Measurements from ENCODE around the gene VRK1. TPM values are rescaled to one million over a fixed set of nuclear protein-coding genes. Genes with fewer than 3 reads are reported as not detected.

VRK1 gene
- total and polyA plus RNA-seq, 2 of the 4 experiments (the other 2 are of a cell fraction) = 14.2 to 19.9 TPM

DNA sequence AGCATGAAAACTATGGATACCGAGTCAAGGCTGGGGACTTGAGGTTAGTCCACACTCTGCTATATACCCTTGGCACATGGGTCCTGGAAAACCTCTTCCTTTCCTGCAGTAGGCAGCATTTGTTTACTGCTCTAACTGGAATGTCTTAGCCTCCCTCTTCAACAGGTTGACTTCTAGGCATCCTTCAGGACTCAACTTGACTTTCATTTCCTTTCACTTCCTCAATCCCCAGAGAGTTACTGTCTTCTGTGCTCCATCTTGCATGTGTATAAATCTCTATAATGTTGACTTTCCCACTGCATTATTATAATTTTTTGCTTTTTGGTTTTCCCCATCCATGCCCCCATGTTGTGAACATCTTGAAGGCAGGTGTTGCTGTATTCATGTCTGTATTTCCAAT is 107.9 kb downstream of the VRK1 start:
- H2BK20ac ChIP-seq (ENCODE audit: low read depth, low read length) = no peak overlapping the region
- no peak overlapping the region for H3K9ac ChIP-seq (ENCODE audit: low read depth, low read length)
- no peaks in the 10 kb centered on the region for H3K9me1 ChIP-seq (ENCODE audit: insufficient read depth, low read length)
- H3K4ac ChIP-seq (ENCODE audit: low read depth, low read length) = no peak overlapping the region
- no peaks in the 10 kb centered on the region for H3K36me3 ChIP-seq (ENCODE audit: control insufficient read depth, insufficient read depth, low read length)
- BruUV-seq (replicated peaks) = no TSS peak
- no peak overlapping the region for H2BK5ac ChIP-seq (ENCODE audit: low read depth, low read length, poor library complexity, severe bottlenecking)
- no peak overlapping the region for H3K18ac ChIP-seq (ENCODE audit: low read depth, low read length)
- H2AK5ac ChIP-seq (ENCODE audit: low read depth, low read length) = no peak overlapping the region
- TF ChIP-seq POLR2A (IDR thresholded peaks at IDR 0.05; ENCODE audit: low read depth, low read length) (no peak), CEBPB (IDR thresholded peaks at IDR 0.05; ENCODE audit: low read depth, low read length) (no peak), SMC3 (IDR thresholded peaks at IDR 0.05; ENCODE audit: low read depth, low read length) (no peak), RAD21 (IDR thresholded peaks at IDR 0.05; ENCODE audit: low read length) (no peak), CHD1 (IDR thresholded peaks at IDR 0.05; ENCODE audit: low read depth, low read length) (no peak), MXI1 (IDR thresholded peaks at IDR 0.05; ENCODE audit: borderline replicate concordance, low read depth, low read length) (no peak), RCOR1 (IDR thresholded peaks at IDR 0.05; ENCODE audit: insufficient replicate concordance, low read length) (no peak), BHLHE40 (IDR thresholded peaks at IDR 0.05; ENCODE audit: low read depth, low read length) (no peak), MAZ (IDR thresholded peaks at IDR 0.05; ENCODE audit: borderline replicate concordance, low read depth, low read length) (no peak)
- TF ChIP-seq, protein P1, sequence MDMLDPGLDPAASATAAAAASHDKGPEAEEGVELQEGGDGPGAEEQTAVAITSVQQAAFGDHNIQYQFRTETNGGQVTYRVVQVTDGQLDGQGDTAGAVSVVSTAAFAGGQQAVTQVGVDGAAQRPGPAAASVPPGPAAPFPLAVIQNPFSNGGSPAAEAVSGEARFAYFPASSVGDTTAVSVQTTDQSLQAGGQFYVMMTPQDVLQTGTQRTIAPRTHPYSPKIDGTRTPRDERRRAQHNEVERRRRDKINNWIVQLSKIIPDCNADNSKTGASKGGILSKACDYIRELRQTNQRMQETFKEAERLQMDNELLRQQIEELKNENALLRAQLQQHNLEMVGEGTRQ (IDR thresholded peaks at IDR 0.05; ENCODE audit: low read depth, low read length) = no peak
- TF ChIP-seq, protein P2, sequence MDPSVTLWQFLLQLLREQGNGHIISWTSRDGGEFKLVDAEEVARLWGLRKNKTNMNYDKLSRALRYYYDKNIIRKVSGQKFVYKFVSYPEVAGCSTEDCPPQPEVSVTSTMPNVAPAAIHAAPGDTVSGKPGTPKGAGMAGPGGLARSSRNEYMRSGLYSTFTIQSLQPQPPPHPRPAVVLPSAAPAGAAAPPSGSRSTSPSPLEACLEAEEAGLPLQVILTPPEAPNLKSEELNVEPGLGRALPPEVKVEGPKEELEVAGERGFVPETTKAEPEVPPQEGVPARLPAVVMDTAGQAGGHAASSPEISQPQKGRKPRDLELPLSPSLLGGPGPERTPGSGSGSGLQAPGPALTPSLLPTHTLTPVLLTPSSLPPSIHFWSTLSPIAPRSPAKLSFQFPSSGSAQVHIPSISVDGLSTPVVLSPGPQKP (IDR thresholded peaks at IDR 0.05; ENCODE audit: borderline replicate concordance, low read depth, low read length) = no peak
- TF ChIP-seq, protein P3, sequence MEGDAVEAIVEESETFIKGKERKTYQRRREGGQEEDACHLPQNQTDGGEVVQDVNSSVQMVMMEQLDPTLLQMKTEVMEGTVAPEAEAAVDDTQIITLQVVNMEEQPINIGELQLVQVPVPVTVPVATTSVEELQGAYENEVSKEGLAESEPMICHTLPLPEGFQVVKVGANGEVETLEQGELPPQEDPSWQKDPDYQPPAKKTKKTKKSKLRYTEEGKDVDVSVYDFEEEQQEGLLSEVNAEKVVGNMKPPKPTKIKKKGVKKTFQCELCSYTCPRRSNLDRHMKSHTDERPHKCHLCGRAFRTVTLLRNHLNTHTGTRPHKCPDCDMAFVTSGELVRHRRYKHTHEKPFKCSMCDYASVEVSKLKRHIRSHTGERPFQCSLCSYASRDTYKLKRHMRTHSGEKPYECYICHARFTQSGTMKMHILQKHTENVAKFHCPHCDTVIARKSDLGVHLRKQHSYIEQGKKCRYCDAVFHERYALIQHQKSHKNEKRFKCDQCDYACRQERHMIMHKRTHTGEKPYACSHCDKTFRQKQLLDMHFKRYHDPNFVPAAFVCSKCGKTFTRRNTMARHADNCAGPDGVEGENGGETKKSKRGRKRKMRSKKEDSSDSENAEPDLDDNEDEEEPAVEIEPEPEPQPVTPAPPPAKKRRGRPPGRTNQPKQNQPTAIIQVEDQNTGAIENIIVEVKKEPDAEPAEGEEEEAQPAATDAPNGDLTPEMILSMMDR (conservative IDR thresholded peaks at IDR 0.05; ENCODE audit: low read depth, low read length) = no peak
- in situ Hi-C loops (cut with MboI; ENCODE audit: low sequenced_read_pairs) = no loop called here
- WGBS, 2 experiments (ENCODE audit: extremely low coverage in 2 of 2, insufficient read length in 1 of 2) = 100% methylated on average over 1 of the region's 1 CpG; no CpG with 5 or more reads in 1 of the 2 experiments
- CTCF ChIA-PET = no interaction called here
- no peak overlapping the region for H3K14ac ChIP-seq (replicated peaks; ENCODE audit: low read depth, low read length)
- H2BK120ac ChIP-seq (ENCODE audit: low read depth, low read length) = no peak overlapping the region
- no peaks in the 10 kb centered on the region for H3K9me3 ChIP-seq (ENCODE audit: control insufficient read depth, insufficient read depth, low read length)
- no peak for ATAC-seq (ENCODE audit: low read depth)
- intact Hi-C loops (cut with micrococcal nuclease) = no loop called here
- H3K23ac ChIP-seq (ENCODE audit: low read depth, low read length) = no peak overlapping the region
- no peaks in the 10 kb centered on the region for H4K20me1 ChIP-seq (ENCODE audit: insufficient read depth, low read length)
- no peak overlapping the region for H4K91ac ChIP-seq (ENCODE audit: insufficient read depth, low read depth, low read length)
- peaks cover 2% of the 10 kb centered on the region; the same call in 1 of the 2 replicates for H3K4me1 ChIP-seq (ENCODE audit: control insufficient read depth, insufficient read depth, low read length)
- no peak overlapping the region for H2AFZ ChIP-seq (replicated peaks; ENCODE audit: low read length, poor library complexity)
- H3K4me2 ChIP-seq (ENCODE audit: low read depth, low read length) = no peak overlapping the region
- no peak overlapping the region for H2AK9ac ChIP-seq (replicated peaks; ENCODE audit: low read depth, low read length, poor library complexity)
- dilution Hi-C loops (cut with HindIII; ENCODE audit: low sequenced_read_pairs, unreplicated experiment) = no loop called here
- POLR2A ChIA-PET (ENCODE audit: unreplicated experiment) = no interaction called here
- DNase-seq = no peak
- no peak overlapping the region for H3K27ac ChIP-seq (ENCODE audit: insufficient read depth, low read length)
- H3K79me1 ChIP-seq (ENCODE audit: low read depth in 1 of 2, low read length in 2 of 2) = no peaks in the 10 kb centered on the region
- H2BK15ac ChIP-seq (ENCODE audit: low read depth, low read length) = no peak overlapping the region
- H4K5ac ChIP-seq (ENCODE audit: low read depth, low read length) = no peak overlapping the region
- H3K4me3 ChIP-seq (ENCODE audit: insufficient read depth, low read depth, low read length) = no peak overlapping the region
- H3K56ac ChIP-seq (ENCODE audit: extremely low read depth, insufficient read depth, low read length) = no peak overlapping the region
- H3K27me3 ChIP-seq (ENCODE audit: control insufficient read depth, insufficient read depth, low read length) = no peaks in the 10 kb centered on the region
- no peak overlapping the region for H4K8ac ChIP-seq (ENCODE audit: low read depth in 2 of 2, low read length in 2 of 2)
